ENCODE data around the gene RUSF1. TPM values are rescaled to one million over a fixed set of nuclear protein-coding genes. Genes with fewer than 3 reads are reported as not detected.
A peak's percentile ranks its signal among the peaks of the same experiment; 100 is the strongest.

RUSF1 gene
- total and polyA plus RNA-seq, 7 donors, result 6.9 to 16.2 (median 10.8) TPM

DNA sequence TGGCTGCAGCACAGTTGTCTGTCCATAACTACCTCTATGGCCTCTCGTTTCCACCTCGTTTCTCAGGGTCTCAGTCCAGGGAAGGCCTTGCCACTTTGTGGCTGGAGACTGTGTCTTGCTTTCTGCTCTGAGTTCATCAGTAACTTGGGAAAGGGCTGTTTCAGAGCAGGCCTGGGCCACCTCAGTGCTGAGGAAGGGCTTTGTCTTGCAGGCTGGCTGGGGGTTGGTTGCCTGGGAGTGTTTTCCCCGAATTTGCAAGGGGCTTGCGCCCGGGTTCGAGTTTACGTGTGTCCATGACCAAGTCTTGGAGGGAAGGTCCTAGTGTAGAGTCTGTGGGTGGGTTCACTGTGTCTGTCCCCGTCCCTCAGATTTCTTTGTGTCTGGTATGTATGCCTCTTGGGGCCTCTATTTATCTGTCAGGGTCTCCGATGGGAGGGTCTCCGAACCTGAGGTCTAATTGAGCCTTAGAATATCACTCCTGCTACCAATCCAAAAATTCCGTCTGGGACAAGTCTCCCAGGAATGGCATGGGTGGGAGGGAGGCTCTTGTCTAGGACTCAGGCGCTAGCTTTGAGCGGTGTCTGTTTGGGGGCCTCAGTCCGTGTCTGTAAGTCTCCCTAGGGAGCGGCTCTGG, 36.8 kb downstream of the RUSF1 start:
- peaks cover 0 to 26% (median 4%) of the 10 kb centered on the region in 3 donors for H3K27me3 ChIP-seq (ENCODE audit: insufficient read depth in 3 of 3, low read length in 2 of 3)
- intact Hi-C loops (cut with DNase I), result no loop called here
- no peaks in the 10 kb centered on the region for H3K9me3 ChIP-seq
- ATAC-seq (no peak), DNase-seq (peak in 1 of 2 donors; percentile 42)
- H3K36me3 ChIP-seq (ENCODE audit: insufficient read depth in 1 of 2, low read depth in 1 of 2), result peaks cover 0 to 21% of the 10 kb centered on the region in 2 donors
- TF ChIP-seq, protein P1, sequence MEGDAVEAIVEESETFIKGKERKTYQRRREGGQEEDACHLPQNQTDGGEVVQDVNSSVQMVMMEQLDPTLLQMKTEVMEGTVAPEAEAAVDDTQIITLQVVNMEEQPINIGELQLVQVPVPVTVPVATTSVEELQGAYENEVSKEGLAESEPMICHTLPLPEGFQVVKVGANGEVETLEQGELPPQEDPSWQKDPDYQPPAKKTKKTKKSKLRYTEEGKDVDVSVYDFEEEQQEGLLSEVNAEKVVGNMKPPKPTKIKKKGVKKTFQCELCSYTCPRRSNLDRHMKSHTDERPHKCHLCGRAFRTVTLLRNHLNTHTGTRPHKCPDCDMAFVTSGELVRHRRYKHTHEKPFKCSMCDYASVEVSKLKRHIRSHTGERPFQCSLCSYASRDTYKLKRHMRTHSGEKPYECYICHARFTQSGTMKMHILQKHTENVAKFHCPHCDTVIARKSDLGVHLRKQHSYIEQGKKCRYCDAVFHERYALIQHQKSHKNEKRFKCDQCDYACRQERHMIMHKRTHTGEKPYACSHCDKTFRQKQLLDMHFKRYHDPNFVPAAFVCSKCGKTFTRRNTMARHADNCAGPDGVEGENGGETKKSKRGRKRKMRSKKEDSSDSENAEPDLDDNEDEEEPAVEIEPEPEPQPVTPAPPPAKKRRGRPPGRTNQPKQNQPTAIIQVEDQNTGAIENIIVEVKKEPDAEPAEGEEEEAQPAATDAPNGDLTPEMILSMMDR (IDR thresholded peaks at IDR 0.05), result no peak
- H3K4me1 ChIP-seq, result peaks cover 7% of the 10 kb centered on the region
- H3K4me3 ChIP-seq, result peak overlapping the region; percentile 71
- peak overlapping the region; percentile 69 for H3K27ac ChIP-seq
- 33 to 46% (median 39%) methylated on average over 15 of the region's 15 CpGs for WGBS, 3 donors

DNA sequence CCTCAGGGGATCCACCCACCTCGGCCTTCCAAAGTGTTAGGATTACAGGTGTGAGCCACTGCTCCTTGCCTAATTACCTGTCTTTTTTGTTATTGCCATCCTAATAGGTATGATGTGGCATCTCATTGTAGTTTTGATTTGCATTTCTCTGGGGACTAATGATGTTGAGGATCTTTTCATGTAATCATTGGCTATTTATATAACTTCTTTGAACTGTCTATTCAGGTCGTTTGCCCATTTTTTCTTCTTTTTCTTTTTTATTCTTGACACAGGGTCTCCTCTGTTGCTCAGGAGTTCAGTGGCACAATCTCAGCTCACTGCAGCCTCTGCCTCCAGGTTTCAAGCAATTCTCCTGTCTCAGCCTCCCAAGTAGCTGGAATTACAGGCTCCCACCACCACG, 37.6 kb downstream of the RUSF1 start:
- H3K27me3 ChIP-seq (ENCODE audit: insufficient read depth in 3 of 3, low read length in 2 of 3), result peaks cover 0 to 19% (median 4%) of the 10 kb centered on the region in 3 donors
- no peak for ATAC-seq
- TF ChIP-seq, protein P1 (IDR thresholded peaks at IDR 0.05), result no peak
- no peak overlapping the region for H3K27ac ChIP-seq
- H3K4me3 ChIP-seq, result peak overlapping the region; percentile 71
- intact Hi-C loops (cut with DNase I), result no loop called here
- peaks cover 0 to 29% of the 10 kb centered on the region in 2 donors for H3K36me3 ChIP-seq (ENCODE audit: insufficient read depth in 1 of 2, low read depth in 1 of 2)
- no peak for DNase-seq
- H3K9me3 ChIP-seq, result no peaks in the 10 kb centered on the region
- H3K4me1 ChIP-seq, result peaks cover 7% of the 10 kb centered on the region
- 86 to 89% (median 89%) methylated on average over 3 of the region's 3 CpGs for WGBS, 3 donors

DNA sequence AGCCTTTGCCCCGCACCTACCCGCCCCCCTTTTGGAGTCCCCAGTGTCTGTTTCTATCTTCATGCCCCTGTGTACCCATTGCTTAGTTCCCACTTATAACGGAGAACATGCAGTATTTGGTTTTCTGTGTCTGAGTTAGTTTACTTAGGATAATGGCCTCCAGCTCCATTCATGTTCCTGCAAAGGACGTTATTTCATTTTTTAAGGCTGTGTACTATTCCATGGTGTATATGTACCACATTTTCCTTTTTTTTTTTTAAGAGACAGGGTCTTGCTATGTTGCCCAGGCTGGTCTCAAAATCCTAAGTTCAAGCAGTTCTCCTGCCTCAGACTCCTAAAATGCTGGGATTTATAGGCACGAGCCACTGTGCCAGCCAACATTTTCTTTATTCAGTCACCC, 40.3 kb downstream of the RUSF1 start:
- Histone ChIP-seq H3K4me1 (peaks cover 7% of the 10 kb centered on the region), H3K4me3 (no peak overlapping the region), H3K9me3 (no peaks in the 10 kb centered on the region), H3K27me3 (ENCODE audit: insufficient read depth in 3 of 3, low read length in 2 of 3) (peaks cover 0 to 2% (median 0%) of the 10 kb centered on the region in 3 donors), H3K27ac (no peak overlapping the region), H3K36me3 (ENCODE audit: insufficient read depth in 1 of 2, low read depth in 1 of 2) (peaks cover 3 to 46% of the 10 kb centered on the region in 2 donors)
- TF ChIP-seq, protein P1 (IDR thresholded peaks at IDR 0.05), result no peak
- WGBS, 3 donors, result 80 to 91% (median 87%) methylated on average over 5 of the region's 5 CpGs
- intact Hi-C loops (cut with DNase I), result loop anchor here in 1 of 2 donors (10.0 kb wide), 2 partner anchors 237 to 397 kb away; no protein-coding TSS in a partner anchor
- DNase-seq (no peak), ATAC-seq (no peak)

DNA sequence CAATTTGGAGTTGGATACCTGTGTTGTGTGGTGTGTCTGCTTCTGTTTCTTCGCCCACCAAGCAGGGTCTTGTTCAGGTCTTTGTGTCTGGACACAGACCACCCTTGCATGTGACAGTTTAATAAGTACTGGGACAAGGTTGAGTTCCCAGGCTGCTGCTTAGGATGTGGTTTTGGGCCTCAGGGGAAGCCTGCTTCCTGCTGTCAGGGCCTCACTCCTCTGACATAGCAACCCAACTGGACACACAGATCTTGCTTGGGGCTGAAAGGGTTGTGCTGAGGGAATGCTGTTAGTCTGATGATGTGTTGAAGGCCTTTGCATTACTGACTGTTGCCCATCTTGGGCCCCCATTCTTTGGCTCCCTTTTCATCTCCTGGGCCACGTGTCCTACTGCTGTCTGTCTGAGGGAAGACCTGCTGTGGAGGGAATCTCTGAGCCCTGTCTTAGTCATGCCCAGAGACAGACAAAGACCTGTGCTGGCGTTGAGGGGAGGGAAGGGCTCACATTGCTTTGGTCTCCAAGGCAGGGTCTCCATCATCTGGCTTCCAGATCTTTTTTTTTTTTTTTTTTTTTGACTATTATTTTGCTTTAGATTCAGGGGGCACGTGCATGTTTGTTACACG, 40.9 kb downstream of the RUSF1 start:
- H3K9me3 ChIP-seq, result no peaks in the 10 kb centered on the region
- no peak overlapping the region for H3K27ac ChIP-seq
- TF ChIP-seq, protein P1 (IDR thresholded peaks at IDR 0.05), result no peak
- H3K4me3 ChIP-seq, result no peak overlapping the region
- WGBS, 3 donors, result 81 to 83% (median 81%) methylated on average over 5 of the region's 5 CpGs
- DNase-seq (peak in 1 of 2 donors; percentile 12), ATAC-seq (no peak)
- H3K4me1 ChIP-seq, result peaks cover 7% of the 10 kb centered on the region
- peaks cover 5 to 52% of the 10 kb centered on the region in 2 donors for H3K36me3 ChIP-seq (ENCODE audit: insufficient read depth in 1 of 2, low read depth in 1 of 2)
- no peaks in the 10 kb centered on the region for H3K27me3 ChIP-seq (ENCODE audit: insufficient read depth in 3 of 3, low read length in 2 of 3)
- intact Hi-C loops (cut with DNase I), result loop anchor here in 1 of 2 donors (10.0 kb wide), 2 partner anchors 238 to 398 kb away; no protein-coding TSS in a partner anchor

Data from psoas muscle (tissue), 8 donors.